Activated CD4-positive, alpha-beta T cell treated with anti-CD3 and anti-CD28 coated beads, Interleukin-2, amount 50 U/mL, for 16 hours (primary cell): ENCODE results near the gene SERTAD1.
"Not testable (repeated sequence)": the region's sequence is repeated elsewhere in the genome, so short reads cannot be mapped to it uniquely, and the experiment has no call there.

Experiments used
- DNase-seq: peaks from one replicate; pipeline ENCODE4 v3.0.0-alpha.2; 2020

Gene SERTAD1

DNA sequence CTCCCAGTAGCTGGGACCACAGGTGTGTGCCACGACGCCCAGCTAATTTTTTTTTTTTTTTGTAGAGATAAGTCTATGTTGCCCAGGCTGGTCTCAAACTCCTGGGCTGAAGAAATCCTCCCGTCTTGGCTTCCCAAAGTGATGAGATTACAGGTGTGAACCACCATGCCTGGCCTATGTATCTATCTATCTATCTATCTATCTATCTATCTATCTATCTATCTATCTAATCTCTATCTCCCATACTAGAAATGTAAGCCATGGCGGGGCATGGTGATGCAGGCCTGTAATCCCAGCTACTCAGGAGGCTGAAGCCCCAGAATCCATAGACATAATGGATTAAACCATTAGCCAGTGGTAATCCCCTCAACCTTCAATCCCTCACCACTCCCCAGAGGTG lies 24.9 kb upstream of the SERTAD1 start:
- no peak for DNase-seq

DNA sequence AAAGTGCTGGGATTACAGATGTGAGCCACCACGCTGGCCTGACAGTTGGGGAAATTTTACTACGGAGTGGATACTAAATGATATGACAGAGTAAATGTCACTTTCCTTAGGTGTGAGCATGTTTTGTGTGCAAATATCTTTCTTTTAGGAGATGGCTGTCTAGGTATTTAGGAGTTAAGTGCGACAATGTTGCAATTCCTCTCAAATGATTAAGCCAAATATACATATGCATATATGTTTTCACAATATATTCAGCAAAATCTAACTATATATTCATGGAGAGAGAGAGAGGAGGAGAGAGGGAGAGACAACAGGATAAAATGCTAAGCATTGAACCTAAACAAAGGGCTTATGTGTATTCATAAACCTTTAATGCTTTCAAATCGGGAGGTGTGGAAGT lies 23.7 kb upstream of the SERTAD1 start:
- no peak for DNase-seq

DNA sequence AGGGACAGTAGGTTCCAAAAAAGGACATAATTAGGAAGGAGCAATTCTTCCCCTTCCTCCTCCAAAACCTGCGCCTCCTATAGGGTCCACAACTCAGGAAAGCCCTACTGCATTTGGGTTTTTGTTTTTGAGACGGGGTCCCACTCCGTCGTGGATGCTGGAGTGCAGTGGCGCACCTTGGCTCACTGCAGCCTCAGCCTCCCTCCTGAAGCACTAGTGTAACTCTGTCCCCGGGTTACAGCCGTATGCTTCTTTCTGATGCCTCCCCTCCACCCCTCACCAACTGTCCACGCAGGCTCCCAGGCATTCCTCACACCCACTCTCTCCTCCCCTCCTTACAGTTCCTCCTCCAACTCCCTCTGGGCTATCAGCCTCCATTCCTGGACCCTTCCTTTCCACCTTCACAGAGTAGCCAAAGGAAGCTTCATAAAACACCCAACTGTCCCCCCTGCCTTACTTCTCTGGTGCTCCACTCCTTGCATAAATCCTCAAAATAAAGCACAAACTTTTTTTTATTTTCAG lies 20.5 kb upstream of the SERTAD1 start:
- no peak for DNase-seq

DNA sequence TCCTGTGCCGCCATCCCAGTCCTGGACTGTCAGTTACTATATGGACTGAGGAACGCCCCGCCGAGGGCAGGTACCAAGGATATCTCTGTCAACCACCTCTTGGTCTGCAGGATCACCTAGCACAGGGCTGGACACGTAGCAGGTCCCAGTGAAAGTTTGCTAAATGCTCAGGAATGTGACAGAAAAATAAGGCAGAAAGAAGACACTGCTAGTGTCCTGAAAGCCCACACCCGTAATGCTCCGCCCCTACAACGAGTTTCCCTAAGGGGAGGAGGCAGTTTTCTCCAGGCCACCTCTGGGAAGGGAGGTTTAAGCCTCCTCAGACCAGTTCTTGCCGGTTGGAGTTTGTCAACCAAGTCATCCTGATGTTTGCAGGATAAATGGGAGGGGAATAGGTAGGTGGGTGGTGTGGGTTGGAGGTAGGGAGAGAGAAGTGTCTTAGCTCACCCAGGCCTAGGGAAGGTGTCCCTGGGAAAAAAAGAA lies 20.0 kb upstream of the SERTAD1 start:
- no peak for DNase-seq

DNA sequence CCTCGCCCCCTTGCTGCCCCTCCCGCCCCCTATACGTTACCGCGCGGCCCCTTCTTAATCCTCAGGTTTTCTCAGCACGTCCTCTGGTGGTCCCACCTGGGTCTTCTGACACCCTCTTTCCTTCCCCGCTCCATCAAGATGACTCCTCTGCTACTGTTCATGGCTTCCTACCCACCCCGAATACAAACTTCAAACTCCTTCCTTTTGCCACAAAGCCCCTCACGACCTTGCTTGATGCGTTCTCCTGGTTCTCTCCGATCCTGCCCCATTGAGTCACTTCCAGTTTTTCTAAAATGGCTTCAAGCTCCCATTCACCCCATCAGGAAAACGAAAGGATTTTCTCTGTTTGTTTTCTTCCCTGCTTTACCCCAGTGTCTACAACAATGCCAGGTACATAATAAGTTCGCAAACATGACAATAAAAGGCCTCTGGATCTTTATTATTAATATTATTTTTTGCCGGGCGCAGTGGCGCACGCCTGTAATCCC lies 19.1 kb upstream of the SERTAD1 start:
- DNase-seq, result no peak

DNA sequence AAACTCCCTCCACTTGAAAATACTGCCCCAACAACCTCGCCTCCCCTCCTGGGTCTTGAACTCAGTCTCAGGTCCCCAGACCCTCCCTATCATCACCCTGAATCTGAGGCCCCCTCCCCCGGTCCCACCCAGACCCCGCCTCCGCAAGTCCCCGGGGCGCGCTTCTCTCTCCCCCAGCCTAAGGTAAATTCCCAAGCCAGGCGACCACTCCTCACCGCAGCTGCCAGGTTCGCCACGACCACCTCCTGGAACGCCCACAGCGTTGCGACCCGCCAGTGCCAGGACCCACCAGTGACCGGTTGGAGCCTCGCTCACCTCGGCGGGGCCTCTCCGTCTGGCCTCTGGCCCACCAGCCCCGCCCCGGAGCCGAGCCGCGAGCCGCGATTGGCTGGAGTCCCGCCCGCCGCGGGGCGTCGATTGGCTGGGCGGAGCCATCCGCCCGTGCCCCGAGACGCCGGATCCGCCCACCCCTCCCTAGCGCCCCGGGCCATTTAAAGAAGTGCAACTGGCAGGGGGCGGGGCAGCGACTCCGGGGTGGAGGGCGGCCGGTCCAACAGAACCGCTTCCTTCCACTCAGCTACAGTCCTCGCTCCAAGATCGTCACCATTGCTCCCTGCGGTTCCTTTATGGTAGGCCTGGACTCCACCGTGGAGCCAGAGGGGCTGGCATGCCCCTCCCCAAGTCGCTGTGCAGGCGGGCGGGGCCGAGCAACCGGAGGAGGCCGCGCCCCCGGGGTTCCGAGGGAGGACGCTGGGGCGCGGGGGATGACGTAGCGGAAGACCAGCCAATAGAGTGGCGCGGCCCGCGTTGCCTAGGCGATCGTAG lies 18.4 kb upstream of the SERTAD1 start, which contains the start of gene SERTAD3:
SERTAD3 (minus strand) TSS at position 336 of the 825 bp plus-strand sequence. CDS start 2,255 bp downstream, outside the sequence.
- DNase-seq, result peak; percentile 96

DNA sequence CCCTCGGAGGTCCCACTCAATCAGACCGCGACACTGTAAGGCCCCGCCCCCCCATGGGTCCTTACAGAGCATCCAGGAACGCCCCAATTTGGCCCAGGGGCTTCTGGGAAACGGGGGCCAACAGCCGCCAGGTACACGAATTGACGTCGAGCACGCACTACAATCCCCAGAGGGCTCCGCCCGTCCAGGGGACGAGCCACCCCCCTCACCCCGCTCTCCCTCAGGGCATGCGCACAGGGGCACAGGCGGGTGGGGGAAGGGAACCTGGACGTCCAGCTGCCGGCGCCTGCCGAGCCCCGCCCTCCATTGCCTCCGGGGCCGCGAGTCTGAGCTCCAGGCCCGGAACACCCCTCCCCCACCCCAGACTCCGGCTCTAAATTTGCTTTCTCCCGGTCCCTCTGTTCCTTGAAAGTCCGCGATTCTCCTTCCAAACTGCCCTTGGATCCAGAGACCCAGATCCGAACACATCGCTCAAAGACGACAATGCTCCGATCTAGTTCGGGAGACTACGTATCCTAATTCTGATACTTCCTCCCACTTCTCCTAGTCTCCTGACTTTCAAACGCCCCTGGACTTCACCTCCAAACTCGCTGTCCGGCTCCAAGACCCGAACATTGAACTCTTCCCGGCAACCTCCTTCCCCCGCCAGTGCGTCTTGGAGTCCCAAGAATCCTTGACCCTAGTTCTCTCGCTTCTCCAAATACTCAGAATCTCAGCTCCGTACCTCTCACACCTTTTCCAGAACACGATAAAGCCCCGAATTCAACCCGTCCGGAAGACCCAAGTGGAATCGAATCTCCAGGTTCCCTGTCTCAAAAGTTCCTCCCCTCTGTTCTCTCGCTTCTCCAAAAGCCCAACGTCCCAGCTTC lies 17.6 kb upstream of the SERTAD1 start:
- DNase-seq, result peak; percentile 100

DNA sequence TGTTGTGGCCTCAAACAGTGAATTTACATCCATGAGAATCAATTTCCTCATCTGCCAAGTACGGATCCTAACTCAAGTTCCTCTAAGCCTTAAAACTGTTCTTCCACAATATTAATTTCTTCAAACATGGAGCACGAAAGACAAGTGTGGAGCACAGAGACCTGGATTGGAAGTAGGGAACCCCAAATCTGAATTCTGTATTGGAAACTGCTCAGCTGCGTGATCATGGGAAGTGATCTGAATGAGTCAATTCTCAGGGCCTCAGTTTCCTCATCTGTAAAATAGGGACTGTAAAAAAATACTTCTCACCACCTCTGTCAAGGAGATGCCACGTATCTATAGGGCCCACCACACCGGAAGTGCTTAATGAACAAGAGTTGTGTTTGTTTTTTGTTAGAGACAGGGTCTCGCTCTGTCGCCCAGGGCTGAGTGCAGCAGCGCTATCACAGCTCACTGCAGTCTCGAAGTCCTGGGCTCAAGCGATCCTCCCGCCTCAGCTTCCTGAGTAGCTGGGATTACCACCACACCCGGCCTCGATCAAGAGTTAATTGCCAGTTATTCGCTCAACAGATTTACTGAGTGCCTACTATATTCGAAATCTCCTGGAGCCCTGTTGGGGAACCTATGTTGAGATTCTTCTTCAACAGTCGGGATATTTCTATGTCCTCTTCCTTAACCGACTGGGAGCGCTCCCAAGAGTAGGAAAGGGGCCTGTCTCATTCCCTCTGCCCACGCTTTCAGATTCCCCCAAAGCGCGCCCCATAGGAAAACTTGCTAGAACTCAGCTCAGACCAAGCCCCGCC lies 16.7 kb upstream of the SERTAD1 start:
- no peak for DNase-seq

DNA sequence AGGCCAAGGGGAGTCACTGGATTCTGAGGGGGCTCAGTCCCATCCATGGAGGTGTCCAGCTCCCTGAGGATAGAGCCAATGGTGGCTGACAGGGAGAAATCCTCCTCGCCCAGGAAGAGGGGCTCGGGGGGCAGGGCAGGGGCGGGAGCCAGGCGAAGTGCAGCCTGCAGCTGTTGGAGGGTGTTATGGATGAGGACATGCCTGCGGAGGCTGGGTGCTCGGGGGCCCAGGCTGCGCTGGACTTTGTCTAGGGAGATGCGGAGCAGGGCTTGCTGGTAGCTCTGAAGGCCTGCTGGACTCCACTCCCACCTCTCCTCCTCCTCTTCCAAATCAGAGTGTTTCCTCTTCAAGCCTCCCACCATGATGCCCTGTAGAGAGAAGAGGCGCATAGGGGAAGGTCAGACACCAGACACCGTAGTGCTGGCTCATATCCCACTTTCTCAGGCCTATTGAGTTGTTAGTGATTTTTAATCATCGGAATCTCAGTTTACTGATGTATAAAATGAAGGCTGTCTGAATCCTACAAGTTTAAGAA lies 16.0 kb upstream of the SERTAD1 start:
- no peak for DNase-seq

DNA sequence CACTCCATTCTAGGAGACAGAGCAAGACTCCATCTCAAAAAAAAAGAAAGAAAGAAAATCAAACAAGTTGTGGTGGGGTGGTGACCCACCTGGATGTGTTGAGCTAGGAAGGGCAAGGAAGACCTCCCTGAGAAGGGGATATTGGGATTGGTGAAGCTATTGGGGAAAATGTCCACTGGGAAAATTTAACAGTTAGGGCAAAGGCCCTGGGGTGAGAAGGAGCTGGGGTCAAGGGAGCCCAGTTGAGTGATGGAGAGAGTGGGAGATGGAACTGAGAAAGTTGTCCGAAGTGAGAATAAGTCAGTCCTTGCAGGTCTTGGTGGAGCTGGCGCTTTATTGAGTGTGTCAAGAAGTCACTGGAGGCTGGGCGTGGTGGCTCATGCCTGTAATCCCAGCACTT lies 12.5 kb upstream of the SERTAD1 start:
- no peak for DNase-seq

DNA sequence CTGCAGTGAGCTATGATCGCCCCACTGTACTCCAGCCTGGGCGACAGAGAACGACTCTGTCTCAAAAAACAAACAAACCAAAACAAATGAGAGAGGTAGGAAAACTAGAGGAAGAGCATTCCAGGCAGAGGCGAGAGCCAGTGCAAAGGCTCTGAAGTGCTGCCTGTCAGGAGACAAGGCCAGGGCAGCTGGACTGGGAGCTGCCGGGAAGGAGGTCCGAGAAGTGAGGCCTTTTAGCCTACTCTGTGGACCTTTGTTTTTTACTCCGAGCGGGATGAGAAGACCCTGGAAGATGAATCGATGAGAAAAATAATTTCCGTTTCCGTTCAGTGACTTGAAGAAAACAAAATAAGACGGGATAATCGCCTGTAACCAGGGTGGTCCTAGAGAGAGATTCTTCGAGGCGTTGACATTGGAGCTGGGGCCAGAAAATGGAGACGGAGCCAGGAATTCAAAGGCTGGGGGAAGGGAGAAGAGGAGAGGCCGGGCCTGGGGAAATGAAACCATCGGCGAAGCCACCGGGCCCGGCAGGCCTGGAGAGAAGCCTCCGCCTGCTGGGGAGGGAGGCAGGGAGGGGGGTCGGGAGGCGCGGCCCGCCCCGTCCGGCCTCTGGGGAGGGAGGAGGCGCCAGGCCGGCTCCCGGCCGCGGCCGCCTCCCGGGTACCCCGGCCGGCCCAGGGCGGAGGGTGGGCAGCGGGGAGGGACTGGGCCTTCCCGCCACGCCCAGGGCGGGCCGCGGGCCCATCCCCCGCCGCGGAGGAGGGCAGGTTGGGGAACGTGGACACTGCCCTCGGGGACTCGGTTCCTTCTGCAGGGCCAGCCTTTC lies 7.8 kb upstream of the SERTAD1 start:
- DNase-seq, result peak; percentile 50

DNA sequence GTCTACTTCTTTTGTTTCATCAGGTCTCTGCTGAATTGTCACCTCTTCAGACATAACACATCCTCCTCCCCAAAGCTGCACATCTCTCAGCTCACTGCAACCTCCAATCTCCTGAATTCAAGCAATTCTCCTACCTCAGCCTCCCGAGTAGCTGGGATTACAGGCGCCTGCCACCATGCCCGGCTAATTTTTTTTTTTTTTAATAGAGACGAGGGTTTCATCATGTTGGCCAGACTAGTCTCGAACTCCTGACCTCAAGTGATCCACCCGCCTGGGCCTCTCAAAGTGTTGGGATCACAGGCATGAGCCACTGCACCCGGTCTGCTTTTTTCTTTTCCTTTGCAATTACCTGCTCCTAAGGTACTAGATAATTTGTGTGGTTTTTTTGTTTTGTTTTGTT lies 7.0 kb upstream of the SERTAD1 start:
- not testable (repeated sequence) for DNase-seq

DNA sequence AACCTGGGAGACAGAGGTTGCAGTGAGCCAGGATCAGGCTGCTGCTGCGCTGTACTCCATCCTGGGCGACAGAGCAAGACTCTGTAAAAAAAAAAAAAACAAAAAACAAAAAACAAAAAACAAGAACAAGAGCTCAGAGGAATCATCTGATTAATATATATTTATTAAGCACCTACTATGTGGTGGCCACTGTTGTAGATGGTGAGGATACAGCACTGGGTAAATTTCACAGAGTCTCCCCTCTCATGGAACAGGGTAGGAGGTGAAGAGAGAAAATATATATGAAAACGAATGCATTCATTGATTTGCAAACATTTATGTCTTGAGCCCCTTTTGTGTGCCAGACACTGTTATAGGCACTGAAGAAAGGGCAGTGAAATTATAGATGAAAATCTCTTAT lies 5.9 kb upstream of the SERTAD1 start:
- DNase-seq, result no peak

DNA sequence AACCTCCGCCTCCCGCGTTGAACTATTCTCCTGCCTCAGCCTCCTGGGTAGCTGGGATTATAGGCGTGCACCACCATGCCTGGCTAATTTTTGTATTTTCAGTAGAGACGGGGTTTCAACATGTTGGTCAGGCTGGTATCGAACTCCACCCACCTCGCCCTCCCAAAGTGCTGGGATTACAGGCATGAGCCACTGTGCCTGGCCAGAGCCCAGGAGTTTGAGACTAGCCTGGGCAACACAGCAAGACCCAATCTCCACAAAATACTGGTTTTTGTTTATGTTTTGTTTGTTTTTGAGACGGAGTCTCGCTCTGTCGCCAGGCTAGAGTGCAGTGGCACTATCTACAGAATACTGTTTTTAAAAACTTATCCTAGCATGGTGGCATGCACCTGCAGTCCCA lies 4.5 kb upstream of the SERTAD1 start:
- not testable (repeated sequence) for DNase-seq

DNA sequence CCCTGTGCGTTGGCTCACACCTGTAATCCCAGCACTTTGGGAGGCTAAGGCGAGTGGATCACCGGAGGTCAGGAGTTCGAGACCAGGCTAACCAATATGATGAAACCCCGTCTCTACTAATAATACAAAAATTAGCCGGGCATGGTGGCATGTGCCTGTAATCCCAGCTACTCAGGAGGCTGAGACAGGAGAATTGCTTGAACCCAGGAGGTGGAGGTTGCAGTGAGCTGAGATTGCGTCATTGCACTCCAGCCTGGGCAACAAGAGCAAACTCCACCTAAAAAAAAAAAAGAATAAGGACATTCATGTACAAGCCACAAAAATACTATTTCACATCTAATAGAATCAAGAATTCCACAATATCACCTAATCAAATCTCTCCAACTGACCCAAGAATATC lies 2.4 kb upstream of the SERTAD1 start:
- DNase-seq, result not testable (repeated sequence)

DNA sequence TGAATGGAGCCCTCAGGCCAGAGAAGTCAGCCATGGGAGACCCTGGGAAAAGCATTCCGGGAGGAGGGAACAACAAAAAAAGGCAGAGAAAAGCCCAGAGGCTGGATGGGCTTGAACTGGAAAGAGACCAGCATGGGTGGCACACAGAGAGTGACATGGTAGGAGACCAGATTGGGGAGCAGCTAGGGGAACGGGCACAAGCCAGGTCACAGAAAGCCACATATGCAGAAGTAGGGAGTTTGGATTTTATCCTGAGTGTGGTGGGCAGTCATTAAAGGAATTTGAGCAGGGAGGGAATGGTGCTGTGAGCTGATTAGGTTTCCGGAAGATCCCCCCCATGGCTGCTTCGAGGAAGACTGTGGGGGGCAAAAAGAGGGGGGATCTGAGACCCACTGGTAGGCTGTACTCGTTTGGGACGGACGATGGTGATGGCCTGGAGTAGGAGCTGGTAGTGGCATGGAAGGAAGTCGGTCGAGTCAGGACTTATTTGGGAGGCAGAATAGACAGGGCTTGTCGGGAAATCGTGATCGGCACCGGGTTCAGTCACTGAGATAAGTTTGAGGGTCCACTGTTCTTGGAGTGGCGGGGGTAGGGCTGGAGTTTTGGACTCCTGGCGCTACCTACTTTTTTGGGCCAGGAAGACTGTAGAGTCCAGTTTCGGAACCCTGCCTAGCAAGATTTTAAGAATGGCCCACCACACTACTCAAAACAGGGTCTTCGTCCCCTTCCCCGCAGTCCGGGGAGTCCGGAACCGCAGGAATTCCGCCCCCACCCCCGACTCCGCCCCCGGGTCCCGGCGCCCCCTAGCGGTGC lies 949 bp downstream of the SERTAD1 start:
- DNase-seq, result no peak

DNA sequence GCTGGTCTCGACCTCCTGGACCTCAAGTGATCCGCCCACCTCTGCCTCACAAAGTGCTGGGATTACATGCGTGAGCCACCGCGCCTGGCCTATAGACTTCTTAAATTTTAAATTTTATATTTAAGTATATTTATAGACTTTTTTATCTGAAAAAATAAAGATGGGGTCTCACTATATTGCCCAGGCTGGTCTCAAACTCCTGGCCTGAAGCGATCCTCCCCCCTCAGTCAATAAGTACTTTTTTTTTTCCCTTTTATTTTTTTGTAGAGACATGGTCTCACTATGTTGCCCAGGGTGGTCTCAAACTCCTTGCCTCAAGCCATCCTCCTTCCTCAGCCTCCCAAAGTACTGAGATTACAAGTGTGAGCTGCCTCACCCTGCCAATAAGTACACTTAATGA lies 1.9 kb downstream of the SERTAD1 start:
- no peak for DNase-seq

DNA sequence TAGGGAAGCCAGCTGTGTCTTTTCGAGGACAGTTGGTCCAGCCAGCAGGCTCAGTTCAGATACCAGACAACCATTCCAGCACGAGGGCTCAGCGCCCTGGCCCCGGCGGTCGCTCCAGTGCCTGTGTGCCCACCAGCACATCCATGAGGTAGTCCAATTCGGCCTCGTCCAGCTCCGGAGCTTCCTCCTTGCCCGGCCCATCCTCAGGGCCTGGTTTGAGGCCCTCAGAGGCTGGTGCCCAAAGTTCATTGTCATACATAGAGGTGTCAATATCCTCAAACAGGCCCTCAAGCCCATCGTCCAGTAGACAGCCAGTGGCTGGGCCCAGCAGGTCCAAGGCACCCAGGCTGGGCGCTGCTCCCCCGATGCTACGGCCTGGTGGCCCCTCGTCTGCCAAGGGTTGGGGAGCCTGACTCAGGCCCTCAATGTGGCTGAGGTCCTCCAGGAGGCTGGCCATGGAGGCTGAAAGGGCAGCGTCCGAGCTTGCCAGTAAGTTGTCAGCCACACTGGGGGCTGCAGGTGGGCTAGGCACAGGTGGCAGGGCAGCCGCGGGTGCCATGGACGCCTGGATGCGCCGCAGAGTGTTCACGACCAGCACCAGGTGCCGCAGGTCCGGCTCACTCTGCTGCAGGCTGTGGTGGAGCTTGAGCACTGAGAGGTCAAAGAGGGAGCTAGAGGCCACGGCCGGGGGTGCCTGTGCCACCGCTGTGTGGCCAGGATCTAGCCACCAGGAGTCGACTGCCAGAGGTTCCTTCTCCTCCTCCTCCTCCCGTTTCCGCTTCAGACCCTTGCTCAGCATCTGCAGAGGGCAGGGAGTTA lies 2.8 kb downstream of the SERTAD1 start:
- no peak for DNase-seq

DNA sequence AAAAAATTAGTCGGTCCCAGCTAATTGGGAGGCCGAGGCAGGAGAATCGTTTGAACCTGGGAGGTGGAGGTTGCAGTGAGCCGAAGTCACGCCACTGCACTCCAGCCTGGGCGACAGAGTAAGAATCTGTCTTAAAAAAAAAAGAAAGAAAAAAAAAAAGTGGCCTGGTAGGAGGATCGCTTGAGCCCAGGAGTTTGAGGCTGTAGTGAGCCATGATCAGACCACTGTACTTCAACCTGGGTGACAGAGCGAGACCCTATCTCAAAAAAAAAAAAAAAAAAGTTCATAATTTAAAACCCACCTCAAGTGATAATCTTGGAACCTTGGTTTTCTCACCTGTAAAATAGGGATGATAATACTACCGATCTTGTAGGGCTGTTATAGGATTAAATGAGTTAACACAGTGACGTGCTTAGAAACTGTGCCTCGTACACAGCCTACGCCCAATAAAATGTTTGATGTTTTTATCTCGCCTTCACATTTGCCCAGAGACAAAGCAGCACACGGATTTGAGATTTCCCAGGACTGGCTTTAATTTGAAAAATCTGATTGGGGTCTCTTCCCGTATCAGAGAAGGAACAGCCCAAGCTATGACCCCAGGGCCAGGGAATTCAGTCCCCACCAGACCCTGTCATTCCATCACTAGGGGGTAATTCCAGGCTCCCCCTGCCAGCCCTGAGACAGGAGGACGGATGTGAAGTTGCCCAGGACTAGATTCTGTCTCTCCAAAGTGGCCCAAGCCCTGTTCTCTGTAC lies 3.6 kb downstream of the SERTAD1 start:
- no peak for DNase-seq
